SU-DHL-6 (cell line): ENCODE measurements around the gene PSMB1.

Experiments used
- EZH2phosphoT487 ChIP-seq: fragments of 200-600 bp; sonication (generic), shearing (Covaris generic); conservative IDR thresholded peaks from 2 replicates; pipeline ENCODE4 v1.6.1; 2018; ENCODE audit warnings: mild to moderate bottlenecking, antibody characterized with exemption, low read length, moderate library complexity, mixed read lengths
- TF ChIP-seq, protein P1 (sequence below): fragments of 200-600 bp; sonication (generic); IDR thresholded peaks from one replicate; pipeline ENCODE4 v1.5.1; 2017; ENCODE audit warnings: antibody characterized with exemption, mild to moderate bottlenecking, low read length, moderate library complexity; ENCODE audit not compliant: insufficient read depth, poor library complexity, severe bottlenecking

DNA sequence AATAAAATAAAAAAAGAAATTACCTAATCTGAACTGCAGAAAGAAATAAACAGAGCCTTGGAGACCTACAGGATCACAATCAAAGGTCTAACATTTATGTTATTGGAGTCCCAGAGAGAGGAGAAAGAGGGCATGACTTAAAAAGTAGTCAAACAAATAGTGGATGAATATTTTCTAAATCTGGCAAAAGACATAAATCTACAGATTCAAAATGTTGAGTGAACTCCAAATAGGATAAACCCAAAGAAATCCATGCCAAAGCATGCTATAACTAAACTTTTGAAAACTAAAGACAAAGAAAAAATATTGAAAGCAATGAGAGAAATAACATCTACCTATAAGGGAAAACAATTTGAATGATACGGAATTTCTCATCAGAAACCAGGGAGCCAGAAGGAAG, 38.2 kb downstream of the PSMB1 start:
- TF ChIP-seq, protein P1, sequence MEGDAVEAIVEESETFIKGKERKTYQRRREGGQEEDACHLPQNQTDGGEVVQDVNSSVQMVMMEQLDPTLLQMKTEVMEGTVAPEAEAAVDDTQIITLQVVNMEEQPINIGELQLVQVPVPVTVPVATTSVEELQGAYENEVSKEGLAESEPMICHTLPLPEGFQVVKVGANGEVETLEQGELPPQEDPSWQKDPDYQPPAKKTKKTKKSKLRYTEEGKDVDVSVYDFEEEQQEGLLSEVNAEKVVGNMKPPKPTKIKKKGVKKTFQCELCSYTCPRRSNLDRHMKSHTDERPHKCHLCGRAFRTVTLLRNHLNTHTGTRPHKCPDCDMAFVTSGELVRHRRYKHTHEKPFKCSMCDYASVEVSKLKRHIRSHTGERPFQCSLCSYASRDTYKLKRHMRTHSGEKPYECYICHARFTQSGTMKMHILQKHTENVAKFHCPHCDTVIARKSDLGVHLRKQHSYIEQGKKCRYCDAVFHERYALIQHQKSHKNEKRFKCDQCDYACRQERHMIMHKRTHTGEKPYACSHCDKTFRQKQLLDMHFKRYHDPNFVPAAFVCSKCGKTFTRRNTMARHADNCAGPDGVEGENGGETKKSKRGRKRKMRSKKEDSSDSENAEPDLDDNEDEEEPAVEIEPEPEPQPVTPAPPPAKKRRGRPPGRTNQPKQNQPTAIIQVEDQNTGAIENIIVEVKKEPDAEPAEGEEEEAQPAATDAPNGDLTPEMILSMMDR = no peak
- no peak for TF ChIP-seq EZH2phosphoT487
